M059J (cell line): ENCODE results near the gene PAPPA2. TPM values are rescaled to one million over a fixed set of nuclear protein-coding genes. Genes with fewer than 3 reads are reported as not detected.

Experiments
- DNase-seq: peaks from one replicate; pipeline ENCODE4 v3.0.0-alpha.2; 2012; ENCODE audit warnings: low read depth
- total RNA-seq: library from RNA; depleted of rRNA; stranded (reverse); fragments of >200 nt; shearing (Covaris generic); gene quantifications from 2 replicates; pipeline ENCODE4 v1.2.3, GENCODE V29; 2014

The PAPPA2 gene
- total RNA-seq, 1 experiment from 2014 or later, result 0.05 TPM

DNA sequence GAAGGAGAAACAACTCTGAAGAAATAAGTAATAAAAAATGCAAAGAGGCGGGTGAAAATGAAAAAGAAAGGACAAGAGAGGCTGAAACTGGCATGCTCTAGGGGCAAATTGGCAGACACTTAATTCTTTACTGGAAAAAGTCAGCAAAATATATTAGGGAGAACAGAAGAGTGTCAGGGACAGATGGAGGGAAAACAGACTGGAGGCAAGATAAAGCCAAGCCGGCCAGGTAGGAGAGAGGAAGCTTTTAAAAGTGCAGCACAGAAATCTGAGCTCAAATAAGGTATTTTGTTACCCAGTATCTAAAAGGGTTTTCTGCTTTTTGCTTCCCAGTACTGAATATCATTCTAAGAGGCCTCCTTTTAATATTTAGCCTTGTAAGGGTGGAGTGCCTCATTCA is 339.3 kb downstream of the PAPPA2 start:
- no peak for DNase-seq

DNA sequence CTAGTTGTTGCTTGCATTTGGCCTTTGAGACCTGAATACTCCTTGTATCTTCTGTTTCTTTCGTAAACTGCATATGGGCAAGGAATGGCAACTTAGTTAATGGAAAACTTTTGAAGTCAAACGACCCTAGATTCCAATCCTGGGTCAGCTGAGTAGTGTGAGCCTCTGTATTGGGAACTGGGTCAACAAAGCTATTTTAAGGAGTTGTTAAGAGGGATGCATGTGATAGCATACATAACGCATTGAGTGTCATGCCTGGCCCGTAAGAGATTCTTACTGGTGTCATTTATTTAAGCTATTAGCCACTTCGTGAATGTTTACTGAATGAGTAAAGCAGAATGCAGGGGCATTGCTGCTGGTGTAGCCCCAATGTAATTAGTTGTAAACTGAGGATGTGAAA is 340.1 kb downstream of the PAPPA2 start:
- DNase-seq, result no peak

DNA sequence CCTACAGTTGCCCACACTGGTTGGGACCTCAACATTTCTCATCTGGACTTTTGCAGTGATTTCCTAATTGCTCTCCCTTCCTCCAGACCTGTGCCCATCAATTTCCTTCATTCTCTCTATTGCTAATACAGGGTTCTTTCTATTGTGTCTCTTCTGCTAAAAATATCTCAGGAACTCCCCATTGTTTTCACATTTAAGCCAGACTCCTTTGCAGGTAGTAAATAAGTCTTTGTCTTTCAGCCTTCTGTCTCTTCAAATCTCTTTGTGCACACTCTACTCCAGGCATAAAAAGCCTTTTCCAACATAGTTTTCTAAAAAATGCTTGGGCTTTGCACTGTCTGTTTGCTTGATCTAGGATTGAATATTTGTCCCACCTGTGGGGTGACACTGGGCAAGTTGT is 340.6 kb downstream of the PAPPA2 start:
- no peak for DNase-seq

DNA sequence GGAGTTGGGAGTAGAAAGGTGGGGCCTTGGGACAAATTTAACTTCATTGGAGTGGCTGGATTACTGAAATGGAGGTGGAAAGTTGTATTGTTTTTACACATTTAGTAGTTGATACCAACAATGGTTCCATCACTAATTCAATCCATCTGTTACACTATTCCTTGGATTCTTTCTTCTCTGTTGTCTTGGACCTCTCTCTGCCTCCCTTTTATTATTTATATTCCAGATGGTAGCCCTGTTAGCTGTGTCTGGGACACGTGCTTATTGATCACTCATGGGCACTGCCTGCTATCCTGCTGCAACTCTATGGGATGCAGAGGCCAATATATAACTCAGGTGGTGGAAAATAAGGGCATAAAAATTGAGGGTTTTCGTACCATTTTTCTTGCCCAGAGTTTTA is 346.3 kb downstream of the PAPPA2 start:
- DNase-seq, result no peak

DNA sequence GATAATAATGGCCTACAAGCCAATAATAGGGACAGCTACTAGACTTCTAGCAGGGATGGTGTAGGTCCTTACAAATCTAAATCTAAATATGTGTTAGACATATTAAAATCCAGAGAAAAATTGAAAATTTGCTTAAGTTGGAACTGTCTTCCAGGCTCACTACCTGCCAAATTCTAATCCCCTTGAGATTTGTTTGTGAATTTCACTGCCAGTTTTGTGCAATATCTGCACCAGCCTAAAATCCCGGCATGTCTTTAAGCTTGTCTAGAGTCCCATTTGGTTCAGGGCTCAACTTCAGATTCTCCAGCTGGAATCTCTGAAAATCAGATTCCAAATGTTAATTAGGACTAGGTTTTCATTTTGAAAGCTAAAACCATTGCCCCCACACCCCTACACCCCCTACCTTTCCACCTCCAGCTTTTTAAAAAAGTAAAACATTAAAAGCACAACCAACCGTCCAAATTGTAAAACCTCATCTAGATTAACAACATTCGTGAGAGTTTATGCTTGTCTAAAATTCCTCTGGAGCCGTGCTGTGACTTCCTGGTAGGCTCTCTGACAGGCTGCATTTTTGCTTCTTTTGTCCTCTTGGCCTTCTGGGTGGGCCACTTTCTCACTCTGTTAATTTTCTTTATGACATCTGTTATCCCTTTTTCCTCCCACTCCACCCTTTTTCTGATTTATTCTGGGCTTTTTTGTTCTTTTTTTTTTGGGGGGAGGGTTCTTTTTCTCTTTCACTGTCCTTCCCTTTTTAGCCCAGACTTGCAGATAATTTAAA is 348.7 kb downstream of the PAPPA2 start:
- no peak for DNase-seq

DNA sequence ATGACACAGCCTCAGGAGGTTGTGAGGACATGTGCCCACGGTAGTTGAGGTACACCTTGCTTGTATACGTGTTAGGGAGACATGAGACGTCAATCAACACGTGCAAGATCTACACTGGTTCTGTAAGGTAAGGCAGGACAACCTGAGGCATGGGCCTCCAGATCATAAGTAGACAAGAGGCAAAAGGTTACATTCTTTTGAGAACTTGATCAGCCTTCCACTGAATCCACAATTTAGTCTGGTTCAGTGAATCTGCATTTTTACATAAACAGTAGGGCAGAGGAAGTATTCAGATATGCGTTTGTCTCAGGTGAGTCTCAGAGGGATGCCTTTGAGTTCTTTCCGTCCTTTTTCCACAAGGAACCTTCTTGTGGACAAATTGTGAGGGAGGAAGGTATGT is 352.6 kb downstream of the PAPPA2 start:
- no peak for DNase-seq

DNA sequence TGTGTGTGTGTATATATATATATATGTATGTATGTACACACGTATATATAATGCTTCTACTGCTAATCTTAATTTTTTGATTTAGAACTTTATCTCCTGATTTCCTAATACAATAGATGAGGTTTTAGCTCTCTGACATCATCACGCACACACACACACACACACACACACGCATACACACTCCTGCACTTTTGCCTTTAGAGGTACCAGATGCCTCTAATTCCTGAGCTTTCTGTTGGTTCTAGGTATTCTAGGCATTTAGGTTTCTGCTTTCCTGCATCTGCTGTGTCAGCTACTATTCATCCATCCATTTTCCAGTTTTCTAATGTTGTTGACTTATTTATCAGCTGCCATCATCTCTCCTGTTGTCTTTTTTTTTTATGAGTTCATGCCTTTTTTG is 353.3 kb downstream of the PAPPA2 start:
- no peak for DNase-seq

DNA sequence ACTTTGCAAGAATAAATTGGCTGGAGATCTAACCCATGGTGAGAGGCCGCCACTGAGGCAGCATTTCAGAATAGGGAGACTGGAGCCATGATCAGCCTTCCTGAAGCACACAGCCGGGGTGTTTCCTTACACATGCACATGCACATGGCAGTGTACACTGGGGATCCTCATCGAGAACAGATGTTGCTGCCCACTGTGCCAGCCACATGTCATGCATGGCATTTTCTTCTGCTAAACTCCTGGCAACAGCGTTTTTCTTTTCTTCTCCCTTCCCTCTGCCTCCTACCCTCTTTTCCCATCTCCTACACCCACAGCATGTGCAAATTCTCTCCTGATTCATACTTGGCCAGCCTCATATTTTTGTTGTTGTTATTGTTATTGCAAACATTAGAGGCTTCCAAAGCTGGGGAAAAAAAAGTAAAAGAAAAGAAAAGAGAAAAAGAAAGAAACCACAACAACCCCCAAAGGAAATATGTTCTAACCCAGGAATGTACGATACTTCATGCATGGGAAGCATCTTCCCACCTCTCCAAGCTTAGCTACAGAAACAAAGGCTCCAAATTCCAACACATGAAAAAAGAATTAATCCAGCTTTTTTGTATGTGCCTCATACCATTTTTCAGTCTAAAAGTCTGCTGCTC is 357.5 kb downstream of the PAPPA2 start:
- DNase-seq, result no peak

DNA sequence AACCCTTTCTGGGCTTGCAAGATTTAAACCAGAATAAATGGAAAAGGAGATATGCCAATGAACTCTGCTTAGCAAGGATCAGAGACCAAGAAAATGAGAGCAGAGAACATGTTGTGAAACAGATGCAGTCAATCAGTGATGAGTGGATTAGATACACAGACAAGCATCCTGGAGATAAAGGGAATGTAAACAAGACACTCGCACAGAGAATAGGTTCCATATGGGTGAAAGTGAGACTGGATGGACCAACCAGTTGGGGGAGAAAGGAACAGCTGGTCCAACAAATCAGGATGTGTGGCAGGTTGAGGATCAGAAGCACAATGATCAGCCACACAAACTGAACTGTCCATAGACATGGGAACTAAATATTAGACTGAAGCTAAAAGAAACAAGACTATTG is 363.3 kb downstream of the PAPPA2 start:
- DNase-seq, result no peak

DNA sequence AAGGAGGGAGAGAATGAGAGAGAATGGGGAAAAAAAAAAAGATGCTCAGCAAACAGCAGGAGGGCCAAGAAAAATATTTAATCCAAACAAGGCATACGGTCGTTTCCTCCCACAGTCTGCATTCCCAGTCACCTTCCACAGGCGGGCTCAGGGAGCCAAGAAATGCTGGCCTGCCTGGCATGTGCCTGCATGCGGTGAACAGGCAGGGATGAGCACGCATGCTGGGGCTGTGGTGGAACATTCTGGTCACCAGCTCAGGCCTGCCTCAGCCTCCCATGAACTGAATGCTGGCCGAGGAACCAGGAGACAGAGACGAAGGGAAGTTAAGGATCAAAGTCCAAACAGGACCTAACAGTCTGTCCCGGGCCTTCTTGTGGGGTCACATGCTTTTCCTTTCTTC is 366.3 kb downstream of the PAPPA2 start:
- no peak for DNase-seq

DNA sequence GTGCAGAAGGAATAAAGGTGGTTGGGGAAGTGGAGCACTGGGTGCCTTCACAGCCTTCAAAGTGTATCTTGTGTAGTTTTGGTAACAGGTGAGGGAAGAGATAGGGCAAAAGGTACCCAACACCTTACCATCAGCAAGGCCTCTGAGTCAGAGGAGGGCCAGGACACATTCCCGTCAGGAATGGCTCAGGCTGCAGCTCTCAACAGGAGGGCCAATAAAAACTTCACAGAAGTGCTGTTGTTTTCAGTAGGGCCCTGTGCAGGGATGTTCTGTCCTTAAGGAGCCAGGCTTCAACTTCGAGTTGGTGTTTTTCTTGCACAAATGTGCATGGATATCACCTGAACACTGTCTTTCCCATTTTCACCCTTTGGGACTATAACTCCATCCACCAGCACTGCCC is 368.2 kb downstream of the PAPPA2 start:
- DNase-seq, result no peak

DNA sequence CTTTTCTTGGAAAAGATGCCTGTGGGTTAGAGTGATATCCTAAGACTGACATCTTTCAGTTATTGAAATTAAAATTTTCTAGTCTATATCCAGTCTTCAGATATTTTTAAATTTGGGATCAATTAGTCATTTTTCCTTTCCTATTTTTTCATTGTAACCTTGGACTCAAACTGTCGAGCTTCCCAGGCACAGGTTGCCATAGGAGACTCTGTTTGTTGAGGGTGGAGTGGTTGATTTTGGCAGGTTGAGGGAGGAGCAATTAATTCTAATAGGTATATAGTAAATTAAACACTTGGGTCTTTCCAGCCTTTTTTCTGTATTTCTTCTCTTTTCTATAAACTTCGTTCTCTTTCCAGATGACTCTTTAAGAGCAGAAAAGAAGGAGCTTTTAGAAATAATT is 374.7 kb downstream of the PAPPA2 start:
- no peak for DNase-seq

DNA sequence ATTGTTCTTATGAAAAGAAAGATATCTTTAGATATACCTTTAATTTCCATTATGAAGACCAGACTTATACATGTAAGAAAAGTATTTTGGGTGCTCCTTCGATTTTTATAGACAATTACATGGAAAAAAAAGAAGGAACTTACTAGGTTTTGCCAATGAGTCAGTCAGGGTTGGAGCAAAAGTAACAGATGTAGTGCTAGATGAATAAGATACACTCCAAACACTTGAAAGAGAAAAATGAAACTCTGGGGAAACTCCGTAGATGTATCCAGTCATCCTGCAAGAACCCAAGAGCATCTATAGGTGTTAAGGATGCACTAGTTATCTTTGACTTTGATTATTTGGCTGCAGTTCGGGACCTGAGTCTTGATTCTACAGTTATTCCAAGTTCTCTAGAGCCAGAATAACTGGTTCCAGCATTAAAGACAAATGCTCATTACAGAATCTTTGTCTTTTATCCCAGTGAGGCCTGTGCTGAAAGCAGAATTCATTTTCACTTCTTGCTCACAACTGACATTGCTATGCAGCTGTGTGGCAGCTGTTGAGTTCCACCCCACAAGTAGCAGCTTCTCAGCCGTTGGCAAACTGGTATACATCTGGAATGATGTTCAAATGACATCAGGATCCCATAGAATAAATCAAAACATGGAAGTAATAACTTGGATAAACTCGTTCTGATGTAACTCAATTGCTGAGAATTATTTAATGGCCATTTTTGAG is 375.5 kb downstream of the PAPPA2 start:
- DNase-seq, result no peak

DNA sequence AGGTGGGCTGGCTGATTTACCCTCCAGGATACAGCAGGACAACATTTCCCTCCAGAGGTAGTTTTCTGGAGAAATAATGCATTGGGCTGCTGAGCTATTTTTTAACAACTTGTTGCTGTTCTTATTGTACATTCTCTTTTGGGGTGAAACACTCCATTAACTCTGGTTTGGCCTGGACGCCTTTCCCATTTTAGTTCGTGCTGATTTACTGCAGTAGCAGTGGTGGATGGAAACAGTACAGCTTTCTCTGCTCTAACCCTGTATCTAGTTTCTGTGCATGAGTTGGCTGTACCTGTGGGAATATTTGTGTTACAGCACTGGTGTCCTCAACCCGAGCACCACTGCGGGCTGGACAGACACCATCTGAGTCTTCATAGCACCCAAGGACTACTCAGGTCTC is 376.2 kb downstream of the PAPPA2 start:
- no peak for DNase-seq

DNA sequence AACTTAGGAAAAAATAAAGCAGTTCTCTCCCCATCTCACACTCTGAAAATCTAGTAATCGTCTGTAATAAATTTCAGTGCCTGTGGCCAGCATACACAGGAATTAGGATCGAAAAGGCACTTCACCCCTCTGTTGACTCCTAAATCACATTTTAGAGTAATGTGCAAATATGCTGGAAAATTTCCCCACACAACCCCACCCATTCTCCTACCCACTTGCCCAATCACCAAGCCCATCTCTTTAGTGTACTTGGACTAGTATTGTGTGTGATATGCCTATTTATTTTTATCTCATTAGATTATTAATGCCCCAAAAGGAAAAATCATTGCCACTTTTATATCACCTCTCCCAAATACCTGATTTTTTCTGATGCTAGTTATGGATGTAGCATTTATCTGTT is 378.3 kb downstream of the PAPPA2 start:
- DNase-seq, result no peak

DNA sequence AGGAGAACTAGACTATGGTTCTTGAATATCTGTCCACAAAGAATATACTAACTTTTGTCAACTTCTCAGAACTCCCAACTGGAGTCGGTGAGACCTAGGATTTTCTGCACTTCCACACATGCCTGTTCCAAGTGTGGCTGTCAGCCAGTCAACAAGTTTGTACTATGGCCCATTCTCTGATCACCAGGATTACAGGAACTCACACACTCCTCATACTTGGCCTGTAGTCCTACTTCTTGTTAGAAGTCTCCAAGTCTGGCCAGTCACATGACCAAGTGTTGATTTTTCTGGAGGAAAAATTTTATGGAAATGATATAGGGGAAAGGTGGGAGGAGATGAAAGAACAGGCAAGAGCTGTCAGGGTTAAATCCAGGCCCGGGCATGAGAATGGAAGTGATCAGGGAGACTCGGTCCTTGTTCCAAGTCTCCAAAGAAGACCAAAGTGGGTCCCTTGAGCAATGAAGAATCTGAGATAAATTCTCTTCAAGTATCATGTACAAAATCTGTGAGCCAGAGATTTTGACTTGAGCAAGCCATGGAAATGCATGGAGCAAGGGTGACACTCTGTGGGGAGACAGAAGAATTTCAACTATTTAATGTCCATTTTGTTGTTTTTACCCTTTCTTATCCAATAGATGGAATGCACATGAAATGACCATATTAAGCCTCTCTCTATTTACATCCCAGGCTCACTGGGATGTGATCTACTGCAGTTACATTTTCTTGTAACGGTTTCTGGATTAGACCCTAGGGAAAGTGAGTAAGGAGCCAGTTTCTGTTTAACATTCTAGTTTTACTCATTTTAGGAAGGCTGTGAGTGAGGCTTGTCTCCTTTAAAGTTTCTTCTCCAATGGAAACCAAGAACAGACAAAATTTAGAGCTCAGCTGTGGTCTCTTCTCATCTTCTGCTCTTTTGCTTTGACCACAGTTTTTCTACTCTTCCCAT is 380.6 kb downstream of the PAPPA2 start:
- DNase-seq, result peak; percentile 5

DNA sequence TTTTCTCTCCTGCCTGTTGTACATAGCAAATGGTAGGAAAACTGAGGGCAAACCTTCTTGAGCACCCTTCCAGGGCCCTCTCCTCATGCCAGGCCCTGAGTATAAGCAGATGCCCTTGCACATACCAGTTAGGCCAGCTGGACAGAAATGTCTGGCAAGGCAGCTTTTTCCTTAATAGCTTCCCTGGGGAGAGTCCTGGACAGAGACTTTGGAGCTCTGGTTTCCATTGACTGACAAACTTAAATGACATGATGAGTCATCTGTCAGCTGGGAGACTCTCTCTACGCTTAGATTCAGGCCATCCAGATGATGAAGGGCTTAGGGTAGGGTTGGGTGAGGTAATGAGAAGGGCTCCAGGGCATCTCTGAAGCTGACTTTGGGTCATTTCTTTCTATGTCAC is 384.1 kb downstream of the PAPPA2 start:
- DNase-seq, result no peak

DNA sequence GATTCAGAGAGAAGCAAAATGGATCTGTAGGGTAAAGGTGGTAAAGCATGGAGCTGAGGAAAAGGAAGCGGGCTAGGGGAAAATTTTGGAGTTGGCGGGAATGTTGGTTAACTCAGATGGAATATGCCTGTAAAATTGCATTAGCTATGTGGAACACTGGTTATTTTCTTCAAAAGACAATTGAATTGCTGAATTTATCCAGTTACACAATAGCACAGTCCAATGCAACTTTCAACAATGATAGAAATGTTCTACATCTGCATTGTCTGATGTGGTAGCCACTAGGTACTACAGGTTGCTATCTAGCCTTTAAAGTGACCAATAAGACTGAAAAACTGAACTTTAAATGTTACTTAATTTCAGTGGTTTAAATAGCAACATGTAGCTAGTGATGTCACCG is 386.3 kb downstream of the PAPPA2 start:
- DNase-seq, result no peak

DNA sequence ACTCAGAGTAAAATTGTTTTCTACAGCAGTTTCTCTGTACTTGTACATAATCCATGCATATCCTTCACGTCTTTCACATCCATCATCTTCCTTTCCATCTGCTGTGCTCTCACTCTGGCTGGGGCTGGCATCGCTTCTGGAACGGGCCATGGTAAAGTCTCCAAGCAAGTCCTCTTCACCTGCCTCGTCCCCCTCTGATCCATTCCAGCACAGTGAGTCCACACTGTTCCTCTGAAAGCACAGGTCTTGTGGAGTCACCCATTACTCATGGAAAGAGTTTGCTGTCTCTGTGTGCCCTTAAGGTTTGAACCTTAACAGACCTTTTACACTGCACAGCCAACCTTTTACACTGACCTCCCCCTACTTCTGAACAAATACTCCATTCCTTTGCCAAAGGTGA is 387.9 kb downstream of the PAPPA2 start:
- DNase-seq, result no peak

DNA sequence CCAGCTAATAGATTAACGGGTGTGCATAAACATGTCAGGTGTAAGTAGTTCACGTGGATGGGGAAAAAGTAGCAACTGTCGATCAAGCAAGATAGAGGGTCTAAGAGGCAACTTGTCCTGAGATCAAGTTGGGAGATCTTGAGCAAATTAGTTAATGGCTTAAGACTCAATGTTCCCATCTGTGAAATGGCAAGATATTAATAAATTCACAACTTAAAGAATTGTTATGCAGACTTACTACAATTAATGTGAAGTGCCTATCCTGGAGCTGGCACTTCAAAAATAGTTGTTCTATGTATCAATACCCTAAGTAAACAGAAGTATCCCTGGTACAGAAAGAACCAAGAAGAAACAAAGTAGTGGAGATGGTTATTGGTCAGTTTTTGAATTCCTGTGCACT is 389.1 kb downstream of the PAPPA2 start:
- DNase-seq, result no peak

DNA sequence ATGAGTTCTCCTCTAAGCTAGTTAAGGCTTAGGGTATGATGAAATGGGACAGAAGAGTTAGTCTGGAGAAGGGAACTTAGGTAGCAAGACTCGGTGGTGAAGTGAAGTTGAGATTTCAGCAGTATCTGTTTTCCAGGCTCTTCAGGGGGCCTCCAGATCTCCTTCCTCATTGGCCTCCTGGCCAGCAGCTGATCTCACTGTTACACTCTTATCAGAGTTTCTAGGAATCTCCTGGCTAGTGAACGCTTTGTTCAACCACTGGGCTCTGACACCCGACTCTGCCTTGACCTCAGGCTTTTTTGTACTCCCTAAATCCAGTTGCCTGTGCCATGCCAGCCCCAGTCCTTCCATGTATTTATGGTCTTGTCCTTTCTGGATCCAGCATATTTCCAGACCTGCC is 390.5 kb downstream of the PAPPA2 start:
- no peak for DNase-seq

DNA sequence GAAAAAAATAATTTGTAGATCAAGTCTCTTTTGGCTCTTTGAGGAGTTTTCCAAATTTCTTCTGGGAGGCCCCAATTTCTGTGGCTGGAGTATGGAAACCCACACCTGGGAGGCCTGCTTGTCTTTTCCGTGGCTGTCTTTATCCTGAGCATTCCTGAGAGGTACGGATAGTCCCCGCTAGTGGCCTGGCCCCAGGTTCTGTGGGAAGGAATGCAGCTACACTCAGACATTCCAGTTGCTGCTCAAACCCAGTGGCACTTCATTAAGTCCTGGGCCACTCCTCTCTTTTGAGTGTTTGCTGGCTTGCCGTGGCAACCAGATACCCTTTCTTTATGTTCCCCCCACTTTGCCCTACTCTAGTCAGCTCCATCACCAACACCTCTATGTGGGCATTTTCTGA is 391.1 kb downstream of the PAPPA2 start:
- no peak for DNase-seq
